GM12865 (cell line): ENCODE measurements around the gene GALNT2.

Experiments
- DNase-seq: peaks from one replicate; pipeline ENCODE4 v3.0.0; 2010; ENCODE audit warnings: low read depth
- H3K4me3 ChIP-seq: 2 replicates; pipeline ENCODE4 v1.5.1; 2011; ENCODE audit warnings: mild to moderate bottlenecking, low read depth, low read length, control low read depth
- TF ChIP-seq, protein P1 (sequence below): IDR thresholded peaks from 2 replicates; pipeline ENCODE4 v1.5.1; 2011; ENCODE audit warnings: low read length, control low read depth, low read depth, inconsistent platforms; ENCODE audit not compliant: insufficient read depth; ENCODE audit errors: missing control alignments

Gene GALNT2

DNA sequence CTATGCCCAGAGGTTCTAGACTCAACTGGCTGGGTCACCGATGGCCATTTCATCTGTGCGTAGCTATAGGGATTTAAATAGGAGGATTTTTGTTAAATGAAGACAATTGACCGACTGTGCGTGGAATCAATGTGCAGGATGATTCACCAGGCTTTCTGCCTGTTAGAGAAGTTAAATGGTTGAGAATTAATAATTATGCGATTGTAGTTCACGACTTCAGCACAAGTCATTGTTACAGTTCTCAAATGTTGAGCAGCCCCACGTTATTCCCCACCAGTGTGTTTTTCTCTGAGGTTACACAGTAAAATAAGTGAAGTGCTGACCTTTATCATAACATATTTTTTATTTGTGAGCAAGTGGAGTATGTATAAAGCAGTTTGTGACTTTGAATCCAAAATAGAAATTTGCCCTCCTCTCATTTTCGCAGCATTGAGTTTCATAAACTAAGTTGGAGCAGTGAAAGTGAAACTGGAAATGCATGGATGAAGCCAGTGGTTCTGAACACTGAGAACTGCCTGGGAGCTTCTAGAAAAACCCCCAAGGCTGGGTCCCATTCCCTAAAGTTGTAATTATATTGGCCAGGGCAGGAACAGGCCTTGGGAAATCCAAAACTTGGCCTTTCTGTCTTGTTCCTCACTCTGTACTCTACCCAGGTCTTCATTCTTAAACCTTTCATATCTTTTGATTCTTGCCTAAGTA lies 102.6 kb downstream of the GALNT2 start:
- TF ChIP-seq, protein P1, sequence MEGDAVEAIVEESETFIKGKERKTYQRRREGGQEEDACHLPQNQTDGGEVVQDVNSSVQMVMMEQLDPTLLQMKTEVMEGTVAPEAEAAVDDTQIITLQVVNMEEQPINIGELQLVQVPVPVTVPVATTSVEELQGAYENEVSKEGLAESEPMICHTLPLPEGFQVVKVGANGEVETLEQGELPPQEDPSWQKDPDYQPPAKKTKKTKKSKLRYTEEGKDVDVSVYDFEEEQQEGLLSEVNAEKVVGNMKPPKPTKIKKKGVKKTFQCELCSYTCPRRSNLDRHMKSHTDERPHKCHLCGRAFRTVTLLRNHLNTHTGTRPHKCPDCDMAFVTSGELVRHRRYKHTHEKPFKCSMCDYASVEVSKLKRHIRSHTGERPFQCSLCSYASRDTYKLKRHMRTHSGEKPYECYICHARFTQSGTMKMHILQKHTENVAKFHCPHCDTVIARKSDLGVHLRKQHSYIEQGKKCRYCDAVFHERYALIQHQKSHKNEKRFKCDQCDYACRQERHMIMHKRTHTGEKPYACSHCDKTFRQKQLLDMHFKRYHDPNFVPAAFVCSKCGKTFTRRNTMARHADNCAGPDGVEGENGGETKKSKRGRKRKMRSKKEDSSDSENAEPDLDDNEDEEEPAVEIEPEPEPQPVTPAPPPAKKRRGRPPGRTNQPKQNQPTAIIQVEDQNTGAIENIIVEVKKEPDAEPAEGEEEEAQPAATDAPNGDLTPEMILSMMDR, result no peak
- peak overlapping the region; percentile 29 for H3K4me3 ChIP-seq
- peak; percentile 60 for DNase-seq

DNA sequence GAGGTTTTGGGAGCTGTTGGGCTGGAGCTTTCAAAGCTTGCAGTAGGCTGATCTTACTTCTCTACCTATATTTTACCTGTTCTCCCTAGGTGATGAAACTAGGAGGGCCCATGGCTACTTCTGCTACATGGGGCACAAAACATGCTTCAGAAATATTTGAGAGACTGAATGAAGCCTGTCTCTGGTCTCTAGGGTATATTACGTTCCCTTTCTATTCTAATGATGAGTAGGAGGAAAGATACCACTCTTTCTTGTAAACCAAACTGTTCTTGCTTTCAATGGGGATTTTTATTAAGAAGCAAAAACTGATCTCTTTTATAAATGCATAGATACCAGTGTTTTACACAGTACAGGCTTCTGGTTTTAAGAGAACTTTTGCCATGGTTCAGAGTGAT lies 103.1 kb downstream of the GALNT2 start:
- peak; percentile 30 for DNase-seq
- TF ChIP-seq, protein P1, result no peak
- no peak overlapping the region for H3K4me3 ChIP-seq

DNA sequence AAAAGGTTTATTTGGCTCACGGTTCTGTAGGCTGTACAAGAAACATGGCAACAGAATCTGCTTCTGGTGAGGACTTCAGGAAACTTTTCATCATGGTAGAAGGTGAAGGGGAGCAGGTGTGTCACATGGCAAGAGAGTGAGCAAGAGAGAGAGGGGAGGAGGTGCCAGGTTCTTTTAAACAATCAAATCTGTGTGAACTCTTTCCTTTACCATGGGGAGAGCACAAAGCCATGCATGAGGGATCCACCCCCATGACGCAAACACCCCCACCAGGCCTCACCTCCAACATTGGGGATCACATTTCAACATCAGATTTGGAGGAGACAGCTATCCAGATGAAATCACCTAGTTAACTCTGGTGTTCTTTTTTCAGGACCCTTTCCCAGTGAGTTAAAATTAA lies 103.6 kb downstream of the GALNT2 start:
- TF ChIP-seq, protein P1, result no peak
- DNase-seq, result peak; percentile 27
- H3K4me3 ChIP-seq, result no peak overlapping the region

DNA sequence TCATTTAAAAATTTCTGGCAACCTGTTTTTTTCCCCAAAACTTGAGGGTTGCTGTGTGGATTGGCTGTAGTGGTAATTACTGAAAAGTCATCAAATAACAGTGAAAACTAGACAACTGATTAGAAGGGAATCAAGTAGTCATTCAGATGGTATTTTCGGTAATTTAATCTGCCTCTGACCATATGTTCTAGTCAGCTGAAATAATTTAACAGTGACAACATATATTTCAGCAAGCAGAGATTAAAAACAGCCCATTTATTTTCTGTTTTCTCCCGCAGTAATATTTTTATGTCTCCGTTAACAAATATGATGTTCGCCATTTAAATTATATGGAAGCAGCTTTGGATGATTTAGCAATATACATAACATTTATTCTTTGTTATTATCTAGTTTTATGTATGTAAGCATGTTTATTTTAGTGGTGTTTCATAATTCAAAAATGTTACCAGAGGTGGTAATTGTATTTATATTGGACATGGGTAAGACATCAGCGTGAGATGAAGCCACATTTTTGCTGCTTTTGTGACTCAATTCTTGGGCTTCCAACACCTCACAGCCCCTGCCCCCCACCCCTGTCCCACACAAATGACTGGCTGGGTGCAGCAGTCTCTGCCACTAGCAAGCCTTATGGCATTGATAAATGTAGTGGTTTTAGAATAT lies 104.4 kb downstream of the GALNT2 start:
- TF ChIP-seq, protein P1, result no peak
- no peak overlapping the region for H3K4me3 ChIP-seq
- no peak for DNase-seq

DNA sequence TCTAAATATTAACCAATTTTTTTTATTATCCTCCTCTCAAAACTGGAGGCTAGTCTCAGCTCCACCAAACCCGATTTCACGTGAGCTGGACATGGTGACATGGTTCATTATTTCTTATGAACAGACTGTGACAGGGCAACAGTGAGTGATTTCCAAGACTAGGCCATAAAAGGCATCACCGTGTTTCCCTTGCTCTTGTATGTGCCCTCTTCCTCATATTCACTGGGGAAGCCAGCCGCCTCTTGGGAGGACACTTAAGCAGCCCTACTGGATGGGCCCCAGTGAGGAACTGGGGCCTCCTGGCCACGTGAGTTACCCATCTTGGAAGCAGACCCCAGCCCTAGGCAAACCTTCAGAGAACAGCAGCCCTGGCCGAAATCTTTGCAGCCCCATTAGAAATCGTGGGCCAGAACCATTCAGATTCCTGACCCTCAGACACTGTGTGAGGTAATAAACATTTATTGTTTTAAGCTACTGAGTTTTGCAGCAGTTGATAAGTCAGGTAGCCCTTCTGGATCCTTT lies 105.0 kb downstream of the GALNT2 start:
- no peak overlapping the region for H3K4me3 ChIP-seq
- no peak for DNase-seq
- TF ChIP-seq, protein P1, result no peak

DNA sequence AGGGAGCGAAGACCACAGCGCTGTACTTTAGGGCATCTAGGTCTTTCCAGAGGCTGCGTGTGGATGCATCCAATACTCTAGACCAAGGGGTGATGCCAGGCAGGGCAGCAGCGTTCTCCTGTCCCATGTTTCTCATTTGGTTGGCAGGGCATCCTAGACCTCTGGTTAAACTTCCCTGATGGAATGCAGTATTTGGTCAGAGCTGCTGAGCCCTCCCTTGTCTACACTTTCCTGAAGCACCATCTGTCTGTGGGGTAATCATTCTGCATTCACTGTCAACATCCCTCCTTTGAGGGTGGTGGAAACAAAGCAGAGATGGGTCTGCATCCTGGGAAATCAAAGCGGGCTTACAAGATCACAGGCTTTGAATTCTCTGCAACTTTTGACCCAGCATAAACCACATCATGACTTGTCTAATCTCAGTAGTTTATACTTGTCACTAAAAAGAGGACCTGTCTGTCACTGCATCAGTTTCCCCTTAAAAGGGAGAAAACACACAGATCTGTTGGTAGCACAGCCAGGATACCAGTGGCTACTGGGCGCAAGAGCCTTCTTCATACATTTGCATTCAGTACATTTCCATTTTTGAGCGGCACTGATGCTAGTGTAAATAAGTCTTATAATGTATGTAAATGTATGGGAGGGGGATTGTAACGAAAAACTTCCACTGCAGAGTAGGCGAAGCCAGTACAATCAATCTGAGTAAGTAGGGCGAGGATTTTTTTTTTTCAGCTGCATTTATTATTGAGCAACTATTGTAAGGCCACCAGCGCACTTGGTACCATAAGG lies 106.3 kb downstream of the GALNT2 start:
- no peak overlapping the region for H3K4me3 ChIP-seq
- TF ChIP-seq, protein P1, result no peak
- DNase-seq, result no peak
